ENCODE measurements around the gene LRBA. TPM values are rescaled to one million over a fixed set of nuclear protein-coding genes. Genes with fewer than 3 reads are reported as not detected.

The LRBA gene
- total and polyA plus RNA-seq, 5 donors from 2014 or later, result 23.0 to 95.3 (median 25.4) TPM

GRCh38 chr4:150381609-150382008, 633.5 kb downstream of the LRBA start:
- H3K4me3 ChIP-seq (ENCODE audit: low read depth, low read length), result no peak overlapping the region
- Mint-ChIP-seq H3K27ac (peak overlapping the region in 1 of 3 donors; percentile 45), H3K36me3 (peaks cover 9% of the 10 kb centered on the region), H3K9me3 (peaks cover 0 to 2% (median 0%) of the 10 kb centered on the region in 7 donors), H3K4me3 (no peak overlapping the region), H3K4me1 (peaks cover 0 to 2% (median 0%) of the 10 kb centered on the region in 4 donors), H3K27me3 (no peaks in the 10 kb centered on the region)
- no peaks in the 10 kb centered on the region for H3K9me3 ChIP-seq (ENCODE audit: control insufficient read depth in 2 of 2, low read length in 2 of 2)
- H3K4me1 ChIP-seq (ENCODE audit: control insufficient read depth, insufficient read depth, low read length, poor library complexity, severe bottlenecking), result no peaks in the 10 kb centered on the region
- H3K27ac ChIP-seq (ENCODE audit: insufficient read depth, low read length, poor library complexity, severe bottlenecking), result no peak overlapping the region
- no peaks in the 10 kb centered on the region for H3K27me3 ChIP-seq (ENCODE audit: control insufficient read depth, insufficient read depth, low read length)
- ATAC-seq (ENCODE audit: low read depth in 2 of 2) (no peak), DNase-seq (no peak)
- H3K36me3 ChIP-seq (ENCODE audit: control insufficient read depth, insufficient read depth, low read length), result no peaks in the 10 kb centered on the region

GRCh38 chr4:150381036-150381435, 634.0 kb downstream of the LRBA start:
- peaks cover 0 to 2% (median 0%) of the 10 kb centered on the region in 7 donors for H3K9me3 Mint-ChIP-seq
- peaks cover 9% of the 10 kb centered on the region for H3K36me3 Mint-ChIP-seq
- no peak for DNase-seq
- no peak overlapping the region for H3K27ac ChIP-seq (ENCODE audit: insufficient read depth, low read length, poor library complexity, severe bottlenecking)
- H3K27me3 Mint-ChIP-seq, result no peaks in the 10 kb centered on the region
- H3K27ac Mint-ChIP-seq, result no peak overlapping the region
- H3K4me3 Mint-ChIP-seq, result no peak overlapping the region
- H3K9me3 ChIP-seq (ENCODE audit: control insufficient read depth in 2 of 2, low read length in 2 of 2), result no peaks in the 10 kb centered on the region
- H3K27me3 ChIP-seq (ENCODE audit: control insufficient read depth, insufficient read depth, low read length), result no peaks in the 10 kb centered on the region
- no peaks in the 10 kb centered on the region for H3K4me1 ChIP-seq (ENCODE audit: control insufficient read depth, insufficient read depth, low read length, poor library complexity, severe bottlenecking)
- H3K36me3 ChIP-seq (ENCODE audit: control insufficient read depth, insufficient read depth, low read length), result no peaks in the 10 kb centered on the region
- H3K4me1 Mint-ChIP-seq, result peaks cover 0 to 2% (median 0%) of the 10 kb centered on the region in 4 donors
- no peak overlapping the region for H3K4me3 ChIP-seq (ENCODE audit: low read depth, low read length)
- ATAC-seq (ENCODE audit: low read depth in 2 of 2), result no peak

- no peak for DNase-seq
- no peaks in the 10 kb centered on the region for H3K27me3 Mint-ChIP-seq
- no peak for ATAC-seq (ENCODE audit: low read depth in 2 of 2)
These were observed 635.6 kb downstream of the LRBA start for GRCh38 chr4:150379454-150379853.

GRCh38 chr4:150375025-150375424, 640.1 kb downstream of the LRBA start:
- Mint-ChIP-seq H3K27ac (no peak overlapping the region), H3K4me1 (peaks cover 0 to 8% (median 3%) of the 10 kb centered on the region in 4 donors), H3K27me3 (no peaks in the 10 kb centered on the region)

More at GRCh38 chr4:150379454-150379853, 635.6 kb downstream of the LRBA start:
- H3K9me3 Mint-ChIP-seq, result peaks cover 0 to 2% (median 0%) of the 10 kb centered on the region in 7 donors
- Histone ChIP-seq H3K4me1 (ENCODE audit: control insufficient read depth, insufficient read depth, low read length, poor library complexity, severe bottlenecking) (no peaks in the 10 kb centered on the region), H3K4me3 (ENCODE audit: low read depth, low read length) (no peak overlapping the region), H3K9me3 (ENCODE audit: control insufficient read depth in 2 of 2, low read length in 2 of 2) (no peaks in the 10 kb centered on the region), H3K36me3 (ENCODE audit: control insufficient read depth, insufficient read depth, low read length) (no peaks in the 10 kb centered on the region), H3K27me3 (ENCODE audit: control insufficient read depth, insufficient read depth, low read length) (no peaks in the 10 kb centered on the region), H3K27ac (ENCODE audit: insufficient read depth, low read length, poor library complexity, severe bottlenecking) (no peak overlapping the region)
- no peak overlapping the region for H3K27ac Mint-ChIP-seq
- H3K4me3 Mint-ChIP-seq, result no peak overlapping the region
- peaks cover 0 to 5% (median under 1%) of the 10 kb centered on the region in 4 donors for H3K4me1 Mint-ChIP-seq
- H3K36me3 Mint-ChIP-seq, result peaks cover 13% of the 10 kb centered on the region

GRCh38 chr4:150371869-150372268, 643.2 kb downstream of the LRBA start:
- Histone ChIP-seq H3K36me3 (ENCODE audit: control insufficient read depth, insufficient read depth, low read length) (peaks cover 3% of the 10 kb centered on the region), H3K9me3 (ENCODE audit: control insufficient read depth in 2 of 2, low read length in 2 of 2) (no peaks in the 10 kb centered on the region), H3K27ac (ENCODE audit: insufficient read depth, low read length, poor library complexity, severe bottlenecking) (no peak overlapping the region), H3K4me1 (ENCODE audit: control insufficient read depth, insufficient read depth, low read length, poor library complexity, severe bottlenecking) (no peaks in the 10 kb centered on the region), H3K27me3 (ENCODE audit: control insufficient read depth, insufficient read depth, low read length) (no peaks in the 10 kb centered on the region), H3K4me3 (ENCODE audit: low read depth, low read length) (no peak overlapping the region)
- no peak for DNase-seq
- Mint-ChIP-seq H3K4me1 (peaks cover 3 to 8% (median 5%) of the 10 kb centered on the region in 4 donors), H3K36me3 (peaks cover 22% of the 10 kb centered on the region), H3K27me3 (no peaks in the 10 kb centered on the region), H3K27ac (no peak overlapping the region), H3K9me3 (no peaks in the 10 kb centered on the region), H3K4me3 (no peak overlapping the region)
- no peak for ATAC-seq (ENCODE audit: low read depth in 2 of 2)

More at GRCh38 chr4:150375025-150375424, 640.1 kb downstream of the LRBA start:
- H3K27me3 ChIP-seq (ENCODE audit: control insufficient read depth, insufficient read depth, low read length), result no peaks in the 10 kb centered on the region
- Mint-ChIP-seq H3K4me3 (no peak overlapping the region), H3K9me3 (peaks cover 0 to 2% (median 0%) of the 10 kb centered on the region in 7 donors), H3K36me3 (peaks cover 23% of the 10 kb centered on the region)
- no peaks in the 10 kb centered on the region for H3K4me1 ChIP-seq (ENCODE audit: control insufficient read depth, insufficient read depth, low read length, poor library complexity, severe bottlenecking)
- H3K9me3 ChIP-seq (ENCODE audit: control insufficient read depth in 2 of 2, low read length in 2 of 2), result no peaks in the 10 kb centered on the region
- ATAC-seq (ENCODE audit: low read depth in 2 of 2) (no peak), DNase-seq (no peak)
- H3K36me3 ChIP-seq (ENCODE audit: control insufficient read depth, insufficient read depth, low read length), result peaks cover 3% of the 10 kb centered on the region
- H3K27ac ChIP-seq (ENCODE audit: insufficient read depth, low read length, poor library complexity, severe bottlenecking), result no peak overlapping the region
- H3K4me3 ChIP-seq (ENCODE audit: low read depth, low read length), result no peak overlapping the region

- Histone ChIP-seq H3K36me3 (ENCODE audit: control insufficient read depth, insufficient read depth, low read length) (peaks cover 3% of the 10 kb centered on the region), H3K27ac (ENCODE audit: insufficient read depth, low read length, poor library complexity, severe bottlenecking) (no peak overlapping the region), H3K4me1 (ENCODE audit: control insufficient read depth, insufficient read depth, low read length, poor library complexity, severe bottlenecking) (no peaks in the 10 kb centered on the region), H3K4me3 (ENCODE audit: low read depth, low read length) (no peak overlapping the region), H3K9me3 (ENCODE audit: control insufficient read depth in 2 of 2, low read length in 2 of 2) (no peaks in the 10 kb centered on the region), H3K27me3 (ENCODE audit: control insufficient read depth, insufficient read depth, low read length) (no peaks in the 10 kb centered on the region)
- Mint-ChIP-seq H3K4me1 (peaks cover 1 to 8% (median 4%) of the 10 kb centered on the region in 4 donors), H3K36me3 (peaks cover 15% of the 10 kb centered on the region), H3K27ac (no peak overlapping the region), H3K4me3 (no peak overlapping the region), H3K27me3 (no peaks in the 10 kb centered on the region), H3K9me3 (no peaks in the 10 kb centered on the region)
- ATAC-seq (ENCODE audit: low read depth in 2 of 2), result no peak
- DNase-seq, result no peak
These were observed 645.4 kb downstream of the LRBA start for GRCh38 chr4:150369434-150370380.

- peaks cover 2 to 7% (median 4%) of the 10 kb centered on the region in 4 donors for H3K4me1 Mint-ChIP-seq
- no peak overlapping the region for H3K4me3 Mint-ChIP-seq
- no peak overlapping the region for H3K4me3 ChIP-seq (ENCODE audit: low read depth, low read length)
- H3K4me1 ChIP-seq (ENCODE audit: control insufficient read depth, insufficient read depth, low read length, poor library complexity, severe bottlenecking), result no peaks in the 10 kb centered on the region
- peak overlapping the region in 1 of 3 donors; percentile 56 for H3K27ac Mint-ChIP-seq
- ATAC-seq (ENCODE audit: low read depth in 2 of 2) (no peak), DNase-seq (peak in 1 of 3 donors; percentile 29)
- peaks cover 7% of the 10 kb centered on the region for H3K36me3 Mint-ChIP-seq
- no peaks in the 10 kb centered on the region for H3K9me3 ChIP-seq (ENCODE audit: control insufficient read depth in 2 of 2, low read length in 2 of 2)
- no peaks in the 10 kb centered on the region for H3K9me3 Mint-ChIP-seq
- H3K27ac ChIP-seq (ENCODE audit: insufficient read depth, low read length, poor library complexity, severe bottlenecking), result no peak overlapping the region
- peaks cover 3% of the 10 kb centered on the region for H3K36me3 ChIP-seq (ENCODE audit: control insufficient read depth, insufficient read depth, low read length)
- no peaks in the 10 kb centered on the region for H3K27me3 ChIP-seq (ENCODE audit: control insufficient read depth, insufficient read depth, low read length)
- H3K27me3 Mint-ChIP-seq, result no peaks in the 10 kb centered on the region
These were observed 646.4 kb downstream of the LRBA start for GRCh38 chr4:150368667-150369066.

Data from CD4-positive, CD25-positive, alpha-beta regulatory T cell (primary cell).